Adrenal gland (tissue), 5 donors: ENCODE measurements around the gene OSBPL6.

Source experiments
- CTCF ChIP-seq, 6 experiments: fragments of 450-650 bp in 4 of 6; fragments of 200-600 bp in 2 of 6; sonication (generic) in 1 of 6; IDR thresholded peaks; 1 replicate in 5 of 6; 2 replicates in 1 of 6; pipeline versions ENCODE4 v1.5.1 to v1.8.0; 2016 to 2021; ENCODE audit warnings: antibody characterized with exemption in 6 of 6, mild to moderate bottlenecking in 2 of 6, moderate library complexity in 1 of 6
- POLR2A ChIP-seq, 2 donors: fragments of 450-650 bp; IDR thresholded peaks; one replicate each; pipeline ENCODE4 v1.6.1; 2017; ENCODE audit warnings: antibody characterized with exemption in 2 of 2, mild to moderate bottlenecking in 2 of 2, moderate library complexity in 1 of 2
- donor health status: DM: no; HTN: no; CAD: no.

GRCh38 chr2:178429336-178429735 lies 235.0 kb downstream of the OSBPL6 start:
- TF ChIP-seq CTCF (IDR thresholded peaks at IDR 0.05): no peak
- TF ChIP-seq POLR2A (IDR thresholded peaks at IDR 0.05): no peak
